ENCODE results near the gene STARD13.

DNA sequence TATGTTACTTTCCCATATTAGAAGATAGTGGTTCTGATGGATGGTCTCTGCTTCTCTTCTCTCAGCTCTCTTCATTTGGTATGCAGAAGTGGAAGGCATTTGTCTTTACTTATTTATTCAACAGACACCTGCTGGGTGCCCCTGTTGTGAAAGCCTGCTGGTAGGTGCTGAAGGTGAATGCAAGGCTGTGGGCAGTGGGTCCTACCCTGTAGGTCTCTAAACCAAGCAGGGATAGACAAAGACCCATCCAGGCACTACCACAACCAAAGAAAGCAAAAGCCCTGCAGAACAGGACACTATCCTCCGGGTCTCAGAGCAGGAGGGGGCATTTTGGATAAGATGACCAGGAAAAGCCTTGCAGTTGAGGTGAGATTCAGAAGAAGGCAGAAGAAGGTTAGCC, 106.1 kb downstream of the STARD13 start:
- TF ChIP-seq, protein P1, sequence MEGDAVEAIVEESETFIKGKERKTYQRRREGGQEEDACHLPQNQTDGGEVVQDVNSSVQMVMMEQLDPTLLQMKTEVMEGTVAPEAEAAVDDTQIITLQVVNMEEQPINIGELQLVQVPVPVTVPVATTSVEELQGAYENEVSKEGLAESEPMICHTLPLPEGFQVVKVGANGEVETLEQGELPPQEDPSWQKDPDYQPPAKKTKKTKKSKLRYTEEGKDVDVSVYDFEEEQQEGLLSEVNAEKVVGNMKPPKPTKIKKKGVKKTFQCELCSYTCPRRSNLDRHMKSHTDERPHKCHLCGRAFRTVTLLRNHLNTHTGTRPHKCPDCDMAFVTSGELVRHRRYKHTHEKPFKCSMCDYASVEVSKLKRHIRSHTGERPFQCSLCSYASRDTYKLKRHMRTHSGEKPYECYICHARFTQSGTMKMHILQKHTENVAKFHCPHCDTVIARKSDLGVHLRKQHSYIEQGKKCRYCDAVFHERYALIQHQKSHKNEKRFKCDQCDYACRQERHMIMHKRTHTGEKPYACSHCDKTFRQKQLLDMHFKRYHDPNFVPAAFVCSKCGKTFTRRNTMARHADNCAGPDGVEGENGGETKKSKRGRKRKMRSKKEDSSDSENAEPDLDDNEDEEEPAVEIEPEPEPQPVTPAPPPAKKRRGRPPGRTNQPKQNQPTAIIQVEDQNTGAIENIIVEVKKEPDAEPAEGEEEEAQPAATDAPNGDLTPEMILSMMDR (IDR thresholded peaks at IDR 0.05), result no peak
- no peak for TF ChIP-seq EZH2 (IDR thresholded peaks at IDR 0.05; ENCODE audit: borderline replicate concordance, insufficient read depth, low read depth, low read length, poor library complexity, severe bottlenecking)

Data from B cell (primary cell).